Activated naive CD8-positive, alpha-beta T cell treated with anti-CD3 and anti-CD28 coated beads, Interleukin-2, amount 10 ng/mL, durations not matched to agents 7 days and 5 days (primary cell): ENCODE data around the gene MATN3. TPM values are rescaled to one million over a fixed set of nuclear protein-coding genes. Genes with fewer than 3 reads are reported as not detected.

Experiments
- ATAC-seq: fragments of 150-1000 bp; cut with Tn5 transposase; one replicate; pipeline ENCODE4 v1.10.0; 2021; ENCODE audit warnings: low read depth, moderate library complexity
- POLR2A ChIA-PET: fragments of 350-600 bp; sonication (Branson Sonifier 250); formaldehyde crosslinking; loops from one replicate; lab custom pipeline; 2021; ENCODE audit warnings: antibody characterized with exemption; lab: Charles Lee
- DNase-seq: peaks from one replicate; pipeline ENCODE4 v3.0.0; 2021
- H3K27ac Mint-ChIP-seq: one replicate; pipeline ENCODE4 v1.8.0; 2022; ENCODE audit warnings: mild to moderate bottlenecking, mixed read lengths
- H3K27me3 Mint-ChIP-seq: one replicate; pipeline ENCODE4 v1.8.0; 2022; ENCODE audit warnings: mild to moderate bottlenecking, moderate library complexity, mixed read lengths
- H3K36me3 Mint-ChIP-seq: one replicate; pipeline ENCODE4 v1.8.0; 2021; ENCODE audit warnings: mild to moderate bottlenecking, mixed read lengths
- H3K4me1 Mint-ChIP-seq: one replicate; pipeline ENCODE4 v1.8.0; 2021; ENCODE audit warnings: mixed read lengths
- H3K4me3 Mint-ChIP-seq: one replicate; pipeline ENCODE4 v1.8.0; 2022; ENCODE audit warnings: mild to moderate bottlenecking, moderate library complexity, mixed read lengths
- H3K9me3 Mint-ChIP-seq: one replicate; pipeline ENCODE4 v1.8.0; 2021; ENCODE audit warnings: mixed read lengths
- total RNA-seq, 2 experiments: library from RNA; stranded (reverse); gene quantifications; one replicate each; pipeline ENCODE4 v1.2.3, GENCODE V29; 2021

MATN3 gene
- total RNA-seq, 2 experiments from 2014 or later: not detected

GRCh38 chr2:20027705-20028434 is 15.4 kb upstream of the MATN3 start:
- H3K4me3 Mint-ChIP-seq: no peak overlapping the region
- H3K9me3 Mint-ChIP-seq: peaks cover 2% of the 10 kb centered on the region
- H3K27me3 Mint-ChIP-seq: no peaks in the 10 kb centered on the region
- H3K27ac Mint-ChIP-seq: no peak overlapping the region
- H3K36me3 Mint-ChIP-seq: peaks cover 43% of the 10 kb centered on the region
- POLR2A ChIA-PET: no interaction called here
- no peaks in the 10 kb centered on the region for H3K4me1 Mint-ChIP-seq
- no peak for ATAC-seq
- DNase-seq: no peak

DNA sequence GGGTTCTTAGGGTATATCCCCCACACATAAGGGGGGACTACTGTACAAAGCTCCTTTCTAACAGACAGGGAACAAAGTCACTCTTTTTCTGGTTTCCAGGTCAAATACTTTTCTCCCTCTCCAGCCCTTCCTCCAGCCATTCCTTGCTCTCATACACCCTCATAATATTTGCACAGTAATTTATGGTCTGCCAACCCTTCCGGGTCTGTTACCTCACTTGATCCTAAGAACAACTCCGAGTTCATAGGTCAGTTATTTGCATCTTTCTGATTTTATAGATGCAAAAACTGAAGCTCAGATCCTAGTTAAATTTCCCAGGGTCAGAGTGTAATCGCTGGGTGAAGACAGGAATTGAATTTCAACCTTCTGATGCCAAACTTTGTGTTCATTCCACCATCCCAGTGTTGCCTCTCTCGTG is 14.8 kb upstream of the MATN3 start:
- Mint-ChIP-seq H3K9me3 (peaks cover 4% of the 10 kb centered on the region), H3K27me3 (no peaks in the 10 kb centered on the region)

GRCh38 chr2:20025065-20025786 is 12.8 kb upstream of the MATN3 start:
- no peak for DNase-seq
- no peak overlapping the region for H3K27ac Mint-ChIP-seq
- peaks cover 17% of the 10 kb centered on the region for H3K9me3 Mint-ChIP-seq
- ATAC-seq: no peak
- H3K36me3 Mint-ChIP-seq: peaks cover 37% of the 10 kb centered on the region
- POLR2A ChIA-PET: no interaction called here
- no peak overlapping the region for H3K4me3 Mint-ChIP-seq
- no peaks in the 10 kb centered on the region for H3K27me3 Mint-ChIP-seq
- H3K4me1 Mint-ChIP-seq: no peaks in the 10 kb centered on the region

More for the DNA sequence above, 14.8 kb upstream of the MATN3 start:
- H3K4me1 Mint-ChIP-seq: no peaks in the 10 kb centered on the region
- peaks cover 41% of the 10 kb centered on the region for H3K36me3 Mint-ChIP-seq
- no peak for DNase-seq
- no peak for ATAC-seq
- POLR2A ChIA-PET: no interaction called here
- H3K4me3 Mint-ChIP-seq: no peak overlapping the region
- H3K27ac Mint-ChIP-seq: no peak overlapping the region

DNA sequence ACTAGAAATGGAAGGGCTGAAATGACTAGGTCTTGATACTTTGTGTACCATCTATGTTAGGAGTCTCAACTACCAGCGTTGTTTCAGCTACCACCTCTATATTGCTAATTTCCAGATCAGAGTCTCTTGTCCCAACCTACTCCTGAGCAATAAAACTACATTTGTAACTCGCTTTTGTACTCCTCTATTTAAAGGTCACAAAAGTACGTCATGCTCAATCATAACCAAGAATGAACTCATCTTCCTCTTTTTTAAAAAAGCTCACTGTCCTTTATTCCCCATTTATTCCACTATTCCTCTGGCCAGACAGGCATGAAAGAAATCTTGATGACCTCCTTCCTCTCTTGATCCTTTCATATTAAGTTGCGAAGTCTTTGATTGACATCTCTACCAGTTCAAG is 11.2 kb upstream of the MATN3 start:
- Mint-ChIP-seq H3K4me3 (no peak overlapping the region), H3K36me3 (peaks cover 21% of the 10 kb centered on the region), H3K27me3 (no peaks in the 10 kb centered on the region), H3K4me1 (no peaks in the 10 kb centered on the region), H3K9me3 (peaks cover 20% of the 10 kb centered on the region), H3K27ac (no peak overlapping the region)
- POLR2A ChIA-PET: no interaction called here
- no peak for ATAC-seq
- DNase-seq: no peak

DNA sequence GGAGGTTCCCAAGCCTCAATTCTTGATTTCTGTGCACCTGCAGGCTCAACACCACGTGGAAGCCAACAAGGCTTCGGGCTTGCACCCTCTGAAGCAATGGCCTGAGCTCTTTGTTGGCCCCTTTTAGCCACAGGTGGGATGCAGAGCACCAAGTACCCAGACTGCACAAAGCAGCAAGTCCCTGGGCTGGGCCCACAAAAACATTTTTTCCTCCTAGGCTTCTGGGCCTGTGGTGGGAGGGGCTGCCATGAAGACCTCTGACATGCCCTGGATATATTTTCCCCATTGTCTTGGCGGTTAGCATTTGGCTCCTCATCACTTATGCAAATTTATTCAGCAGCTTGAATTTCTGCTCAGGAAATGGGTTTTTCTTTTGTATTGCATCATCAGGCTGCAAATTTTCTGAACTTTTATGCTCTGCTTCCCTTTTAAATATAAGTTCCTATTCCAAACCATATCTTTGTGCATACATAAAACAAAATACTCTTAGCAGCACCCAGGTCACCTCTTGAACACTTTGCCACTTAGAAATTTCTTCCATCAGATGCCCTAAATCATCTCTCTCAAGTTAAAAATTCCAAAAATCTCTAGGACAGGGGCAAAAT is 9.0 kb upstream of the MATN3 start:
- no peak for ATAC-seq

DNA sequence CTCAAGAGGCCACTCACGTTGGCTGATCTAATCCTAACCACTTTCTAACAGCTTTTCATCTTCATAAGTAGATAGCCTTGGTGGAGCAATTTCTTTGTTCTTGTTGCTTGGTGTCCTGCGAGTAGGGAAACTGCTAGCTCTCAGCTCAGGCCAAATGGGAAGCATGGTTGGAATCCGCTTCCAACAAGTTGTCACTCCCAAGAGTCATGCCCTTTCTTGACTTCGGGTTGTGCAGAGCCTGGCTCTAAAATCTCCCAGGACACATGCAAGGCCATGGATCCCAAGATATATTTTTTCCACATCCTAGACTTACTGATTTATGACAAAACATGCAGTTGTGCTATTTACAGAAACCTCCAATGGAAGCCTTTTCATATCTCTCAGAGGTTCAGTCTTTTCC is 7.3 kb upstream of the MATN3 start:
- no peak overlapping the region for H3K4me3 Mint-ChIP-seq
- H3K9me3 Mint-ChIP-seq: peaks cover 20% of the 10 kb centered on the region
- H3K4me1 Mint-ChIP-seq: no peaks in the 10 kb centered on the region
- peaks cover under 1% of the 10 kb centered on the region for H3K27me3 Mint-ChIP-seq
- POLR2A ChIA-PET: no interaction called here
- no peak overlapping the region for H3K27ac Mint-ChIP-seq
- DNase-seq (no peak), ATAC-seq (no peak)
- H3K36me3 Mint-ChIP-seq: peaks cover 11% of the 10 kb centered on the region

More for the DNA sequence above, 9.0 kb upstream of the MATN3 start:
- H3K4me1 Mint-ChIP-seq: no peaks in the 10 kb centered on the region
- H3K27ac Mint-ChIP-seq: no peak overlapping the region
- H3K9me3 Mint-ChIP-seq: peaks cover 20% of the 10 kb centered on the region
- DNase-seq: no peak
- no peak overlapping the region for H3K4me3 Mint-ChIP-seq
- POLR2A ChIA-PET: no interaction called here
- H3K27me3 Mint-ChIP-seq: no peaks in the 10 kb centered on the region
- H3K36me3 Mint-ChIP-seq: peaks cover 12% of the 10 kb centered on the region

DNA sequence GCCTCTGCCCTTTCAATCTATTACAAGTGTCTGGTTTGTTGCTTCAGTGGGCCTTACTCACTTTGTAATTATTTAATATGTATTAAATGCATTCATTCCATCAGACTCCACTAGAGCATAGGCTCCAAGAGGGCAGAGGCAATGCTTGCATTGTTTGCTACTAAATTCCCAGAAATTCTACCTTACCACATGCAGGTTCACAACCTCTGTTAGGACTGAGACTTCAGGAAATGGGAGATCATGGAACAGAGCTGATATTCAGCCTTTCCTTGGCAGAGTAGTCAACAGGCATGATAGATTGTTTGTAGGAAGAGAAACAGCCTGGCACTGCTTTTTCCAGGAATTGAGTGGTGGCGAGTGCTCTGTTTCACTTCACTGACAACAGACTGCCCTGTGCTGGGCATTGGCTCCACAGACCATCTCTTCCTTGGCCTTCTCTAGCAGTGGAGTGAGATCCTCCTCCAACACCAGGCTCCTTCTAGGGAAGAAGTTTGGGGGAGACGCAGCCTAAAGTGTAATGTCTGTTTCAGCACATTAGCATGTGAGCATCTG is 6.2 kb upstream of the MATN3 start:
- H3K9me3 Mint-ChIP-seq: peaks cover 20% of the 10 kb centered on the region
- DNase-seq (no peak), ATAC-seq (no peak)
- H3K4me1 Mint-ChIP-seq: no peaks in the 10 kb centered on the region
- peaks cover 11% of the 10 kb centered on the region for H3K27me3 Mint-ChIP-seq
- H3K27ac Mint-ChIP-seq: no peak overlapping the region
- no peak overlapping the region for H3K4me3 Mint-ChIP-seq
- peaks cover 11% of the 10 kb centered on the region for H3K36me3 Mint-ChIP-seq
- POLR2A ChIA-PET: no interaction called here

- H3K27ac Mint-ChIP-seq: no peak overlapping the region
- ATAC-seq (no peak), DNase-seq (no peak)
- peaks cover 9% of the 10 kb centered on the region for H3K9me3 Mint-ChIP-seq
- POLR2A ChIA-PET: interaction anchor here (1.2 kb wide), 1 partner anchor 35 kb away, joined by 4 read pairs; the partner anchor contains the start of gene LAPTM4A
- peaks cover 27% of the 10 kb centered on the region for H3K27me3 Mint-ChIP-seq
- no peaks in the 10 kb centered on the region for H3K36me3 Mint-ChIP-seq
- H3K4me3 Mint-ChIP-seq: no peak overlapping the region
- peaks cover 1% of the 10 kb centered on the region for H3K4me1 Mint-ChIP-seq
Measured at GRCh38 chr2:20016346-20016745, 3.9 kb upstream of the MATN3 start.

DNA sequence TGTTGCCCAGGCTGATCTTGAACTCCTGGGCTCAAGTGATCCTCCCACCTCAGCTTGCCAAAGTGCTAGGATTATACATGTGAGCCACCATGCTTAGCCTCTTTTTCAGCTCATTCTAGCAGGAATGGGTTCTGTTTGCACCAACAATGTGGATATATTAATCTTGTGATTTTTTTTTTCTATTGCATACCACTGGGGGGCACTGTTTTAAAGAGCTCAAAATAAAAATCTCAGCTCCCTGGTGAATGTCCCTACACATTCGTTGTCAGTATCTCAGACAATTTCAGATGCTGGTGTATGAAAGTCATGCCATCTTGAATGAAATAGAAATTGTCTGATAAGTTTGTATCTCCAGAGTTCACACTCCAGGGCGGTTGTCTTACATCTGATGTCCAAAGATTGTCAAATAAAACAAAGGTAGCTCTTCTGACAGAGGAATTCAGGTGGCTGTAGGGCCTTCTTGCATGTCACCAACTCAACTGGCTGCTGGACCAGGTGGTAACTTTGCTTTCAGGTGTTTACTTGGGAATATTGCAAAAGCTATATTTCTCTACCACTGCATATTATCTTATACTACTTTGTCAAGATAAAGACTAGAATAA is 3.1 kb upstream of the MATN3 start:
- H3K36me3 Mint-ChIP-seq: no peaks in the 10 kb centered on the region
- H3K9me3 Mint-ChIP-seq: peaks cover 6% of the 10 kb centered on the region
- peaks cover 34% of the 10 kb centered on the region for H3K27me3 Mint-ChIP-seq
- DNase-seq: no peak
- POLR2A ChIA-PET: interaction anchor here (1.2 kb wide), 1 partner anchor 36 kb away, joined by 4 read pairs; the partner anchor contains the start of gene LAPTM4A
- no peak for ATAC-seq
- H3K27ac Mint-ChIP-seq: no peak overlapping the region
- H3K4me1 Mint-ChIP-seq: peaks cover 1% of the 10 kb centered on the region
- H3K4me3 Mint-ChIP-seq: no peak overlapping the region

- H3K27me3 Mint-ChIP-seq: peaks cover 46% of the 10 kb centered on the region
Measured at GRCh38 chr2:20013126-20013849, 820 bp upstream of the MATN3 start.

GRCh38 chr2:20012032-20012281 is 511 bp downstream of the MATN3 start:
- DNase-seq: no peak
- H3K4me1 Mint-ChIP-seq: peaks cover 1% of the 10 kb centered on the region
- H3K27ac Mint-ChIP-seq: no peak overlapping the region
- POLR2A ChIA-PET: no interaction called here
- ATAC-seq: no peak
- no peaks in the 10 kb centered on the region for H3K36me3 Mint-ChIP-seq
- H3K9me3 Mint-ChIP-seq: no peaks in the 10 kb centered on the region
- peak overlapping the region; percentile 31 for H3K4me3 Mint-ChIP-seq
- H3K27me3 Mint-ChIP-seq: peaks cover 48% of the 10 kb centered on the region

More at GRCh38 chr2:20013126-20013849, 820 bp upstream of the MATN3 start:
- H3K9me3 Mint-ChIP-seq: no peaks in the 10 kb centered on the region
- POLR2A ChIA-PET: interaction anchor here (0.5 kb wide), 1 partner anchor 347 kb away, joined by 7 read pairs; no protein-coding TSS in a partner anchor
- no peaks in the 10 kb centered on the region for H3K36me3 Mint-ChIP-seq
- DNase-seq: no peak
- H3K4me3 Mint-ChIP-seq: peak overlapping the region; percentile 58
- ATAC-seq: no peak
- H3K27ac Mint-ChIP-seq: no peak overlapping the region
- peaks cover 1% of the 10 kb centered on the region for H3K4me1 Mint-ChIP-seq

GRCh38 chr2:20011276-20012031 is 1.0 kb downstream of the MATN3 start:
- peak overlapping the region; percentile 31 for H3K4me3 Mint-ChIP-seq
- H3K27me3 Mint-ChIP-seq: peaks cover 48% of the 10 kb centered on the region
- H3K27ac Mint-ChIP-seq: no peak overlapping the region
- no peak for ATAC-seq
- no peaks in the 10 kb centered on the region for H3K36me3 Mint-ChIP-seq
- H3K4me1 Mint-ChIP-seq: peaks cover 1% of the 10 kb centered on the region
- POLR2A ChIA-PET: no interaction called here
- no peaks in the 10 kb centered on the region for H3K9me3 Mint-ChIP-seq
- no peak for DNase-seq
